Uterus (tissue), 2 donors: Measurements from ENCODE around the gene UBE4A.

Experiments used
- CTCF ChIP-seq, 4 experiments: fragments of 200-600 bp in 2 of 4; fragments of 450-650 bp in 2 of 4; sonication (generic) in 2 of 4; IDR thresholded peaks; one replicate each; pipeline ENCODE4 v1.5.1; 2016 to 2019; ENCODE audit warnings: antibody characterized with exemption in 4 of 4, mild to moderate bottlenecking in 2 of 4, moderate library complexity in 1 of 4
- POLR2A ChIP-seq, 2 donors: fragments of 450-650 bp; IDR thresholded peaks; one replicate each; pipeline ENCODE4 v1.6.1; 2016; ENCODE audit warnings: antibody characterized with exemption in 2 of 2, mild to moderate bottlenecking in 1 of 2, moderate library complexity in 1 of 2

GRCh38 chr11:118447423-118447822 lies 88.0 kb downstream of the UBE4A start:
- no peak for TF ChIP-seq CTCF (IDR thresholded peaks at IDR 0.05)
- TF ChIP-seq POLR2A (IDR thresholded peaks at IDR 0.05) = no peak
